ENCODE data around the gene TNRC18. TPM values are rescaled to one million over a fixed set of nuclear protein-coding genes. Genes with fewer than 3 reads are reported as not detected.
A peak's percentile ranks its signal among the peaks of the same experiment; 100 is the strongest.
"Not testable (repeated sequence)": the region's sequence is repeated elsewhere in the genome, so short reads cannot be mapped to it uniquely, and the experiment has no call there.

The TNRC18 gene
- total RNA-seq, 2 experiments from 2014 or later: 51.9 to 57.2 TPM

DNA sequence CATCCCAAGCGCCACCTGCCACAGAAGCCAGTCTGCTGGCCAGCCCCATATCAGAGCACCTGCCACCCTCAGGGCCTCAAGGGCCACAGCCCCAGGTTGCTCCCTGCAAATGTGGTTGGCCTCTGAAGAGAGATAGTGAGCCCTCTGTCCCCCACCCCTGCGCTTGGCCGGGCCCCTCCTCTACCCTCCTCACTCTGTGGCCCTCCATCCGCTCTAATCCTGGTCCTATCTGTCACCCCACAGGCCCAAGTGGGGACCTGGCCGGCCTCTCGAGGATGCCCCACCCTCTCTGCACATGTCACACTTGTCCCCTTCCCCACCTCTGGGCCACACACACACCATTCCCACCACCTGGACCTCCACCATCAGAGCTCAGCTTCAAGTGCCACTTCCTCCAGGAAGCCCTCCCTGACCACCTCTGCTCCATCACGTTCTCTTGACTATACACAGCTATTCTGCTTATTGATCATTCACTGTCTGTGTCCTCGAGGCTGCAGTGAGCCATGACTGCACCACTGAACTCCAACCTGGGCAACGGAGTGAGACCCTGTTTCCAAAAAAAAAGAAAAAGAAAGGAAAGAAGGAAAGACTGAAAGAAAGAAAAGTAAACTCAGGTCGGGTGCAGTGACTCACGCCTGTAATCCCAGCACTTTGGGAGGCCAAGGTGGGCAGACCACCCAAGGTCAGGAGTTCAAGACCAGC lies 42.4 kb downstream of the TNRC18 start:
- POLR2A ChIA-PET: interaction anchor here (0.8 kb wide), 1 partner anchor 15 kb away, joined by 3 read pairs; no protein-coding TSS in a partner anchor
- Mint-ChIP-seq H3K9me3 (no peaks in the 10 kb centered on the region), H3K4me1 (peaks cover 11% of the 10 kb centered on the region), H3K4me3 (no peak overlapping the region), H3K27ac (no peak overlapping the region), H3K36me3 (peaks cover 3% of the 10 kb centered on the region), H3K27me3 (no peaks in the 10 kb centered on the region)
- ATAC-seq (ENCODE audit: low read depth) (no peak), DNase-seq (no peak)

GRCh38 chr7:5380350-5381070 lies 43.1 kb downstream of the TNRC18 start:
- H3K27me3 Mint-ChIP-seq: no peaks in the 10 kb centered on the region
- POLR2A ChIA-PET: interaction anchor here (0.8 kb wide), 1 partner anchor 14 kb away, joined by 3 read pairs; no protein-coding TSS in a partner anchor
- peaks cover 11% of the 10 kb centered on the region for H3K4me1 Mint-ChIP-seq
- no peaks in the 10 kb centered on the region for H3K36me3 Mint-ChIP-seq
- no peak overlapping the region for H3K4me3 Mint-ChIP-seq
- no peak for DNase-seq
- H3K27ac Mint-ChIP-seq: no peak overlapping the region
- no peak for ATAC-seq (ENCODE audit: low read depth)
- no peaks in the 10 kb centered on the region for H3K9me3 Mint-ChIP-seq

GRCh38 chr7:5379546-5379945 lies 44.1 kb downstream of the TNRC18 start:
- H3K27me3 Mint-ChIP-seq: no peaks in the 10 kb centered on the region
- no peaks in the 10 kb centered on the region for H3K9me3 Mint-ChIP-seq
- DNase-seq (no peak), ATAC-seq (ENCODE audit: low read depth) (no peak)
- H3K36me3 Mint-ChIP-seq: no peaks in the 10 kb centered on the region
- peaks cover 7% of the 10 kb centered on the region for H3K4me1 Mint-ChIP-seq
- H3K4me3 Mint-ChIP-seq: no peak overlapping the region
- H3K27ac Mint-ChIP-seq: no peak overlapping the region
- POLR2A ChIA-PET: no interaction called here

DNA sequence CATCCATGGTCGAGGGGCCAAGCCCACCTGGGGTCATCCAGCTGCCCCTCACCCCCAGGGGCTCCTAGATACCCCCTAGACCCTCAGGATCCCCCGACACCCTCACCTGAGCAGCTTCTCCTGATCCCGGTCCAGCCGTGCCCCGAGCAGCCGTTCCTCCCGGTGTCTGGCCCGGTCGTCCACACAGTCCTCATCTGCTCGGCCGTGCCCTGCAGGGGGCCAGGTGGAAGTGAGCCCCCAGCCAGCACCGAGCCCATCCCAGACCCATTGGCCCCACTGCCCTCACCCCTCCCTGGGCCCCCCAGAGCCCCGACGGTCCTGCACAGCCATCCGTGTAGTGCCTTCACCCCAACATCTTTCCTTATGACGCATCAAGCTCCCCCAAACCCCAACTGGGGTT lies 45.8 kb downstream of the TNRC18 start:
- Mint-ChIP-seq H3K27ac (no peak overlapping the region), H3K4me1 (peaks cover 2% of the 10 kb centered on the region), H3K27me3 (no peaks in the 10 kb centered on the region), H3K36me3 (peaks cover 3% of the 10 kb centered on the region), H3K9me3 (no peaks in the 10 kb centered on the region), H3K4me3 (no peak overlapping the region)
- ATAC-seq (ENCODE audit: low read depth) (no peak), DNase-seq (no peak)
- POLR2A ChIA-PET: no interaction called here

GRCh38 chr7:5377279-5377678 lies 46.4 kb downstream of the TNRC18 start:
- Mint-ChIP-seq H3K27ac (no peak overlapping the region), H3K9me3 (no peaks in the 10 kb centered on the region), H3K27me3 (no peaks in the 10 kb centered on the region), H3K4me3 (no peak overlapping the region), H3K36me3 (peaks cover 3% of the 10 kb centered on the region), H3K4me1 (peaks cover 2% of the 10 kb centered on the region)
- ATAC-seq (ENCODE audit: low read depth) (no peak), DNase-seq (no peak)
- POLR2A ChIA-PET: no interaction called here

- no peak for DNase-seq
- POLR2A ChIA-PET: no interaction called here
- no peaks in the 10 kb centered on the region for H3K4me1 Mint-ChIP-seq
- H3K27me3 Mint-ChIP-seq: no peaks in the 10 kb centered on the region
- H3K27ac Mint-ChIP-seq: no peak overlapping the region
- peaks cover 5% of the 10 kb centered on the region for H3K36me3 Mint-ChIP-seq
- no peak for ATAC-seq (ENCODE audit: low read depth)
- H3K4me3 Mint-ChIP-seq: no peak overlapping the region
- H3K9me3 Mint-ChIP-seq: no peaks in the 10 kb centered on the region
Observed at GRCh38 chr7:5375925-5376324, 47.7 kb downstream of the TNRC18 start.

GRCh38 chr7:5374464-5374863 lies 49.2 kb downstream of the TNRC18 start:
- Mint-ChIP-seq H3K36me3 (peaks cover 9% of the 10 kb centered on the region), H3K27me3 (no peaks in the 10 kb centered on the region), H3K4me1 (no peaks in the 10 kb centered on the region), H3K27ac (no peak overlapping the region), H3K9me3 (no peaks in the 10 kb centered on the region), H3K4me3 (no peak overlapping the region)
- ATAC-seq (ENCODE audit: low read depth): no peak
- no peak for DNase-seq
- POLR2A ChIA-PET: no interaction called here

DNA sequence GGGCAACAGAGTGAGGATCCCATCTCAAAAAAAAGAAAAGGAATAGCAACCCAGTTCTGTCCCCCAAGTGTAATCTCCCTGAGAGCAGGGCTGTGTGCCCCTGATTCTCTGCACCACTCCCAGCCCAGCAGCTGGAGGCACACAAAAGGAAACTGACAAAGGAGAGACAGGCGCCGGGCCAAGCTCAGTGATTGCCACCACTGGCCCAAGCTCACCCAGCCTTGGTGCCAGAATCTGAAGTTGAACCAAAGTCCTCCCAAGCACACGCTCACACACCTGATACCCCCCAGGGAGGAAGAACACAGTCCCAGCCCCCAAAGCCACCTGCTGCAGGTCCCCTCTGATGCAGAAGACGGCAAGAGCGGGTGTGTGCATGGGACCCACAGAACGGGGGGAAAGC lies 50.3 kb downstream of the TNRC18 start:
- H3K36me3 Mint-ChIP-seq: peaks cover 11% of the 10 kb centered on the region
- DNase-seq: no peak
- no peaks in the 10 kb centered on the region for H3K27me3 Mint-ChIP-seq
- ATAC-seq (ENCODE audit: low read depth): no peak
- no peaks in the 10 kb centered on the region for H3K4me1 Mint-ChIP-seq
- H3K9me3 Mint-ChIP-seq: no peaks in the 10 kb centered on the region
- no peak overlapping the region for H3K4me3 Mint-ChIP-seq
- no peak overlapping the region for H3K27ac Mint-ChIP-seq
- POLR2A ChIA-PET: no interaction called here

GRCh38 chr7:5370454-5371353 lies 52.9 kb downstream of the TNRC18 start:
- Mint-ChIP-seq H3K9me3 (no peaks in the 10 kb centered on the region), H3K27ac (no peak overlapping the region), H3K4me1 (peaks cover 5% of the 10 kb centered on the region), H3K4me3 (no peak overlapping the region), H3K27me3 (no peaks in the 10 kb centered on the region), H3K36me3 (peaks cover 13% of the 10 kb centered on the region)
- ATAC-seq (ENCODE audit: low read depth): no peak
- POLR2A ChIA-PET: interaction anchor here (0.8 kb wide), 1 partner anchor 26 kb away, joined by 3 read pairs; no protein-coding TSS in a partner anchor
- no peak for DNase-seq

GRCh38 chr7:5367661-5368060 lies 56.0 kb downstream of the TNRC18 start:
- peaks cover 11% of the 10 kb centered on the region for H3K36me3 Mint-ChIP-seq
- ATAC-seq (ENCODE audit: low read depth): no peak
- no peak overlapping the region for H3K4me3 Mint-ChIP-seq
- H3K9me3 Mint-ChIP-seq: no peaks in the 10 kb centered on the region
- H3K27me3 Mint-ChIP-seq: no peaks in the 10 kb centered on the region
- H3K27ac Mint-ChIP-seq: no peak overlapping the region
- no peak for DNase-seq
- POLR2A ChIA-PET: no interaction called here
- H3K4me1 Mint-ChIP-seq: peaks cover 11% of the 10 kb centered on the region

GRCh38 chr7:5365976-5366625 lies 57.5 kb downstream of the TNRC18 start:
- POLR2A ChIA-PET: interaction anchor here (0.5 to 0.8 kb wide), 3 partner anchors 14 to 59 kb away, joined by 3 read pairs; no protein-coding TSS in a partner anchor
- H3K27me3 Mint-ChIP-seq, H3K36me3 Mint-ChIP-seq, H3K4me3 Mint-ChIP-seq, H3K9me3 Mint-ChIP-seq, H3K27ac Mint-ChIP-seq, DNase-seq: not testable (repeated sequence)
- ATAC-seq (ENCODE audit: low read depth): peak; percentile 72
- peaks cover 11% of the 10 kb centered on the region for H3K4me1 Mint-ChIP-seq

GRCh38 chr7:5363729-5364128 lies 59.9 kb downstream of the TNRC18 start:
- peaks cover 4% of the 10 kb centered on the region for H3K36me3 Mint-ChIP-seq
- peaks cover 11% of the 10 kb centered on the region for H3K4me1 Mint-ChIP-seq
- ATAC-seq (ENCODE audit: low read depth) (no peak), DNase-seq (no peak)
- POLR2A ChIA-PET: no interaction called here
- no peak overlapping the region for H3K27ac Mint-ChIP-seq
- H3K27me3 Mint-ChIP-seq: no peaks in the 10 kb centered on the region
- no peak overlapping the region for H3K4me3 Mint-ChIP-seq
- no peaks in the 10 kb centered on the region for H3K9me3 Mint-ChIP-seq

DNA sequence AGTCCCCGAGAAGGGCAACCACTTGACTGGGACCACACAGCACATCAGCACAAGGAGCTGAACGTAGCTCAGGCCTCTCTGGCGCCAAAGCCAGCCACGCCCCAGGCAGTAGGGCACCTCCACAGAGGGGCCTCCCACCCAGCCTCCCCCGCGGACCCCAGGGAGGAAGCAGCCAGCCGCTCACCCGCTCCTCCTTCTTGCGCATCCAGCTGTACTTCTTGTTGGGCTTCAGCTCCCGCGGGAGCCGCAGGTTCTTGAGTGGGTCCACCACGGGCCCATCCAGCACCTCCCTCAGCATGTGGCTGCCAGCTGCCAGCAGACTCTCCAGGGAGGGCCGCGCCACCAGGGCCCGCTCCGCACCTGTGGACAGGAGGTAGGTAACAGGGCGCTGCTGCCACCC lies 61.2 kb downstream of the TNRC18 start:
- Mint-ChIP-seq H3K4me3 (no peak overlapping the region), H3K27ac (no peak overlapping the region), H3K9me3 (no peaks in the 10 kb centered on the region), H3K27me3 (no peaks in the 10 kb centered on the region), H3K4me1 (peaks cover 11% of the 10 kb centered on the region), H3K36me3 (peaks cover 6% of the 10 kb centered on the region)
- POLR2A ChIA-PET: no interaction called here
- DNase-seq (no peak), ATAC-seq (ENCODE audit: low read depth) (no peak)
